Right lobe of liver (tissue), 6 donors: Measurements from ENCODE around the gene BEGAIN. TPM values are rescaled to one million over a fixed set of nuclear protein-coding genes. Genes with fewer than 3 reads are reported as not detected.

Experiments
- ATAC-seq, 4 donors: fragments of 200-7000 bp; cut with Tn5 transposase; one replicate each; pipeline ENCODE4 v1.9.1; 2020; ENCODE audit warnings: mild to moderate bottlenecking in 4 of 4, moderate library complexity in 4 of 4
- DNase-seq, 3 donors: peaks; one replicate each; pipeline ENCODE4 v3.0.0-alpha.2; 2020
- H3K27ac ChIP-seq, 3 donors: fragments of 200-600 bp; one replicate each; pipeline ENCODE4 v1.8.0; 2022
- H3K27me3 ChIP-seq, 2 donors: fragments of 200-600 bp; one replicate each; pipeline ENCODE4 v1.8.0; 2022
- H3K36me3 ChIP-seq, 4 donors: fragments of 200-600 bp; sonication (generic) in 1 of 4; one replicate each; pipeline versions ENCODE4 v1.5.1 to v1.8.0; 2017 to 2022; ENCODE audit warnings: control low read depth in 1 of 4
- H3K4me1 ChIP-seq, 4 donors: fragments of 200-600 bp; sonication (generic) in 1 of 4; one replicate each; pipeline versions ENCODE4 v1.5.1 to v1.8.0; 2017 to 2022; ENCODE audit warnings: control low read depth in 1 of 4
- H3K4me3 ChIP-seq, 3 donors: fragments of 200-600 bp; one replicate each; pipeline ENCODE4 v1.8.0; 2022
- H3K9me3 ChIP-seq, 4 donors: fragments of 200-600 bp; sonication (generic) in 1 of 4; one replicate each; pipeline versions ENCODE4 v1.5.1 to v1.8.0; 2017 to 2022; ENCODE audit warnings: control low read depth in 1 of 4
- POLR2A ChIP-seq: fragments of 450-650 bp; IDR thresholded peaks from one replicate; pipeline ENCODE4 v1.6.1; 2017; ENCODE audit warnings: antibody characterized with exemption, mild to moderate bottlenecking
- WGBS: methylation state at CpG from one replicate; pipeline ENCODE4 v1.1.6; 2018; ENCODE audit warnings: low coverage, low lambda C conversion rate; ENCODE audit not compliant: insufficient coverage; ENCODE audit errors: missing lambda C conversion rate; 5-methylcytosine and 5-hydroxymethylcytosine counted together
- intact Hi-C, 2 donors: fragments of 100-400 bp; cut with DNase I; formaldehyde crosslinking; loops; one replicate each; pipeline versions ENCODE4 v1.11.2 to v1.14.1; 2022
- total RNA-seq, 6 experiments: library from RNA; depleted of rRNA in 2 of 6; stranded (reverse); fragments of >200 nt in 2 of 6; fragmentation: NEBNext Ultra II Directional in 3 of 6; extraction: Animal tissue kit (Norgen Biotek cat#: 25700) in 3 of 6; gene quantifications; one replicate each; pipeline versions ENCODE4 v1.1.0 to v1.2.4, GENCODE V29; 2016 to 2023
- TF ChIP-seq, protein P1 (sequence below), 4 donors: fragments of 200-600 bp in 3 of 4; fragments of 450-650 bp in 1 of 4; IDR thresholded peaks; one replicate each; pipeline versions ENCODE4 v1.5.1 to v1.8.0; 2016 to 2022; ENCODE audit warnings: antibody characterized with exemption in 4 of 4, mild to moderate bottlenecking in 2 of 4
- donor health status: DM: no; HTN: yes; CAD: no.
- donor health status: DM: no; HTN: no; CAD: no.
- donor health status: DM: no; HTN: no; CAD: no.
- donor health status: DM: no; HTN: yes; CAD: no.
- donor health status: DM: no; HTN: yes; CAD: no.

Gene BEGAIN
- total RNA-seq, 6 experiments from 2014 or later: 0.12 to 0.61 (median 0.34) TPM

DNA sequence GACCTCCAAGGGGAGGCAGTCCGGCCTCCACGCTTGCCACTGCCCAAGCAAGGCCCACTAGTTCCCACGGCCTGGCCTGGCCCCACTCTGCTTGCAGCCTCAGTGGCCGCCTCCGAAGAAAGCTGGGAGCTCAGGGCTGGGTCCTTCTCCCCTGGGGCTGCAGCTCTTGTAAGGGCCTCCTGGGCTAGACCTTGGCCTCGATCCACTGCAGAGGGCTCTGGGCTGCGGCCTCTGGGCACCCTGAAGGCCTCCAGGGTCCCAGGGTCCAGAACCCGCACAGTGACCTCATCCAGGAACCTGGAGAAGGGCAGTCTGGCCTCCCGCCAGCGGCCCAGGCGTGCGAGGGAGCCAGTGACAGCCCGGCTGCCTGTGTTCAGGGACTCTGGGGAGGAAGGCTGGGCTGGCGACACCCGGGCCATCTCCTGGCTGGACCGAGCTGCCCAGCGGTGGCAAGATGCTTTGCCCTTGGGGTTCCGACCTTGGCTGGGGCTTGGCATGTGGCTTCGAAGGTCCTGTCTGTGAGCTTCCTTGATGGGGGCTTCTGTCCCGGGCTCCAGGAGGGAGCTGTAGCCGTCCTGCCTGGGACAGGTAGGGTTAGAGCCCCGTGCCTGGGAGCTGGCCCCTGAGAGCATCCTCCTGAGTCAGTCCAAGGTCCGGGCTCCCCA lies 9.8 kb downstream of the BEGAIN start:
- no peaks in the 10 kb centered on the region for H3K9me3 ChIP-seq
- H3K27ac ChIP-seq: no peak overlapping the region
- H3K36me3 ChIP-seq: no peaks in the 10 kb centered on the region
- no peaks in the 10 kb centered on the region for H3K4me1 ChIP-seq
- DNase-seq (peak in 2 of 3 donors; percentile 15 to 42), ATAC-seq (no peak)
- H3K27me3 ChIP-seq: no peaks in the 10 kb centered on the region
- TF ChIP-seq, protein P1, sequence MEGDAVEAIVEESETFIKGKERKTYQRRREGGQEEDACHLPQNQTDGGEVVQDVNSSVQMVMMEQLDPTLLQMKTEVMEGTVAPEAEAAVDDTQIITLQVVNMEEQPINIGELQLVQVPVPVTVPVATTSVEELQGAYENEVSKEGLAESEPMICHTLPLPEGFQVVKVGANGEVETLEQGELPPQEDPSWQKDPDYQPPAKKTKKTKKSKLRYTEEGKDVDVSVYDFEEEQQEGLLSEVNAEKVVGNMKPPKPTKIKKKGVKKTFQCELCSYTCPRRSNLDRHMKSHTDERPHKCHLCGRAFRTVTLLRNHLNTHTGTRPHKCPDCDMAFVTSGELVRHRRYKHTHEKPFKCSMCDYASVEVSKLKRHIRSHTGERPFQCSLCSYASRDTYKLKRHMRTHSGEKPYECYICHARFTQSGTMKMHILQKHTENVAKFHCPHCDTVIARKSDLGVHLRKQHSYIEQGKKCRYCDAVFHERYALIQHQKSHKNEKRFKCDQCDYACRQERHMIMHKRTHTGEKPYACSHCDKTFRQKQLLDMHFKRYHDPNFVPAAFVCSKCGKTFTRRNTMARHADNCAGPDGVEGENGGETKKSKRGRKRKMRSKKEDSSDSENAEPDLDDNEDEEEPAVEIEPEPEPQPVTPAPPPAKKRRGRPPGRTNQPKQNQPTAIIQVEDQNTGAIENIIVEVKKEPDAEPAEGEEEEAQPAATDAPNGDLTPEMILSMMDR (IDR thresholded peaks at IDR 0.05): no peak
- TF ChIP-seq POLR2A: no peak
- no peak overlapping the region for H3K4me3 ChIP-seq
- no CpG with 5 or more reads among the region's 23 CpGs for WGBS
- intact Hi-C loops: no loop called here

DNA sequence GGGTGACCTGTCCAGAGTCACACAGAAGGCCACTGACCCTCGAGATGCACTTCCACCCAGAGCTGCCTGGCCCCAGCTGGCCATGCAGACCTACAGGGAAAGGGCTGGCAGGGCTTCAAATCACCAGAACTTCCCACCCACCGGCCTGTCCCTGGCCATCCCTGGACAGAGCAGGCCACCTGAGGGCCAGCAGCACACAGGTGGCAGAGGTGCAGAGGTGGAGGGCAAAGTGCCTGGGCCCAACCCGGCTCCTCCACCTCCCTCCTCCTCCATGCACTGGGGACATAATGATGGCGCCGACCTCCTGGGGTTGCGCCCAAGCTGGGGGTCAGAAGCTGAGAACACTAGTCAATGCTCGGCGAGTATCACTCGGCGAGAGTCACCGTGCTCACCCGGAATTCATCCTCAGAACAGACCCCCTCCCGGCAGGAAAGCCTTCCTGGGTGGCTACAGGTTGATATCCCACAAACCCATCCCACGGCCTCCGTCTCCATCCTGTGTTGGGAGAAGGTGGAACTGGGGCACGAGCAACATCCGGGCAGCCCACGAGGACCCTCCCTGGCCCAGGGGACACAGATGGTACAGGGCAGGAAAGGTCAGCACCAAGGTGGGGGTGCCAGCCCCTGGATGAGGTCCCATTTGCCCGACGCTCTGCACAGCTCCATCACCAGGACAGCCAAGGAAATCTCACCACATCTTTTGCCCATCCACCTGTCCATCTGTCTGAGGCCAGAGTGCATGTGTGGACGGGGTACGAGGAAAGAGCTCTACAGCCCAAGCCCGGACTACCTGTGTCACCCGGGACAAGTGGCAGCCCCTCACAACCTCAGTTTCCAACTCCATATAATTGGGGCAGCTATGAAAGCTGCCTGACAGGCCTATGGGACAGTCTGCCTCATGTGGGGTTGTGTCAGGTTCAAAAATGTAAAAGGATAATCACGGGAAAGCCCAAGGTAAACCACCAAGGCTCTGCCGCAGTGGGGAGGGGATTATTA lies 10.8 kb downstream of the BEGAIN start:
- WGBS: 68% methylated on average over 4 of the region's 26 CpGs
- intact Hi-C loops: no loop called here
- no peak overlapping the region for H3K27ac ChIP-seq
- H3K27me3 ChIP-seq: no peaks in the 10 kb centered on the region
- TF ChIP-seq, protein P1 (IDR thresholded peaks at IDR 0.05): no peak
- TF ChIP-seq POLR2A: no peak
- no peak for ATAC-seq
- no peaks in the 10 kb centered on the region for H3K9me3 ChIP-seq
- no peak overlapping the region for H3K4me3 ChIP-seq
- peak in 2 of 3 donors; percentile 10 to 42 for DNase-seq
- H3K4me1 ChIP-seq: no peaks in the 10 kb centered on the region
- no peaks in the 10 kb centered on the region for H3K36me3 ChIP-seq

DNA sequence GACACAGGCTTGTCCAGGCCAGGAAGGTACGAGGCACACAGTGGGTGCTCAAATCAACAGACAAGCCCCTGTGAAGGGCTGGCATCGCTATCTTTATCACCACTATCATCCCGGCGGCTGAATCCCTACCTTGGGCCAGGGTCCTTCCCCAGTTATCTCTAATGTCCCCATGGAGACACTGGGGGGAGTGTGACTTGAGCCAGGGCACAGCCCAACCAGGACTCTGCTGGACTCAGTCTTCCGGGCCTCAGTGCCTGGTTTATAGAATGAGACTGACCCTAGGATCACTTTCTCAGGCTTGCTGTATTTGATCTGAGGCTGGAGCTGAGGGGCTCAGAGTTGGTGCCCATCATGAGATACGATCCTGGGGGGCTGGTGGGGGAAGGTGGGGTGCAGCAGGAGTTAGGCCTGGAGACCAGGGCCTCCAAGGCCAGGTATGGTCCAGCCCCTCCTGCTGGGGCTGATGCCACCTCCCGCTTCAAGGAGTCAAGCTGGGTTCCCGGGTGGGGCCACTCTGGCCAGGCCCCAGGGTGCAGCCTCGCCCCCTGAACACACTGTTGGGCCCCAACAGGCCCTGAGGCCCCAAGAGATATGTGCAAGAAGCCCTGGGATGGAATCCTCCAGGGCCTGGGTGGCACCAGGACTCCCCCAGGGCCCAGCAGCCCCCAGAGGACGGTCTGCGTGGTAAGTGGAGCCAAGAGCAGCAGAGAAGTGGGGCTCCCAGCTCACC lies 11.8 kb downstream of the BEGAIN start:
- 83% methylated on average over 6 of the region's 11 CpGs for WGBS
- Histone ChIP-seq H3K27me3 (no peaks in the 10 kb centered on the region), H3K27ac (no peak overlapping the region), H3K9me3 (no peaks in the 10 kb centered on the region), H3K36me3 (no peaks in the 10 kb centered on the region), H3K4me1 (no peaks in the 10 kb centered on the region), H3K4me3 (no peak overlapping the region)
- intact Hi-C loops: no loop called here
- TF ChIP-seq, protein P1 (IDR thresholded peaks at IDR 0.05): no peak
- no peak for TF ChIP-seq POLR2A
- DNase-seq: peak in 1 of 3 donors; percentile 11
- no peak for ATAC-seq

DNA sequence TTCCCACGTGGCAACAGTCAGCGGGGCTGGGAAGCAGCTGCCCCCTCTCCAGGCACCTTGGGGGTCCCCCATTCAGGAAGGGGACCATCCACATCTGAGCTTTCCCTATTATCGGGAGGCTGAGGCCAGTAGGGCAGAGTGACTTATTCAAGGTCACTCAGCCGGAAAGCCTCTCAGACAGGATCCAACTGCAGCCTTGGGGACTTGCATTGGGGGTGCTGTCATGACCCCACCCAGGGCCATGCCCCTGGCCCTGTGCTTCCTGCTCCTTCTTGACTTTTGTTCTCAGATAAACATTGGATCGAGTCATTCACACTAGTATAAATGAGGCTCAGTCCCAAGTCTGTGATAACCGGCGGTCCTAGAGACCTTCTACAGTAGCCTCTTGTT lies 12.6 kb downstream of the BEGAIN start:
- no peaks in the 10 kb centered on the region for H3K36me3 ChIP-seq
- no peaks in the 10 kb centered on the region for H3K4me1 ChIP-seq
- WGBS: 28% methylated on average over 3 of the region's 7 CpGs
- DNase-seq (no peak), ATAC-seq (no peak)
- H3K27me3 ChIP-seq: no peaks in the 10 kb centered on the region
- no peak for TF ChIP-seq POLR2A
- TF ChIP-seq, protein P1 (IDR thresholded peaks at IDR 0.05): no peak
- H3K27ac ChIP-seq: no peak overlapping the region
- H3K9me3 ChIP-seq: no peaks in the 10 kb centered on the region
- no peak overlapping the region for H3K4me3 ChIP-seq
- intact Hi-C loops: no loop called here
